HepG2 (cell line): ENCODE measurements around the gene NLGN2. TPM values are rescaled to one million over a fixed set of nuclear protein-coding genes. Genes with fewer than 3 reads are reported as not detected.

Experiments used
- ARNT2 ChIP-seq: sonication (generic); formaldehyde crosslinking; IDR thresholded peaks from 2 replicates; pipeline ENCODE4 v1.8.0; 2022; ENCODE audit warnings: mild to moderate bottlenecking, low read depth, missing genetic modification reagents, moderate library complexity
- CBX2 ChIP-seq, 2 experiments: fragments of 200-600 bp in 1 of 2; sonication (generic); formaldehyde crosslinking in 1 of 2; IDR thresholded peaks; 2 replicates each; pipeline versions ENCODE4 v1.7.0 to v1.8.1; 2018 to 2022; ENCODE audit warnings: low read depth in 2 of 2, low read length in 1 of 2, mild to moderate bottlenecking in 1 of 2, missing genetic modification reagents in 1 of 2
- KLF6 ChIP-seq: IDR thresholded peaks from 2 replicates; pipeline ENCODE4 v1.8.0; 2016; ENCODE audit warnings: missing biosample characterization, missing genetic modification reagents
- MED1 ChIP-seq: sonication (generic); formaldehyde crosslinking; IDR thresholded peaks from 2 replicates; pipeline ENCODE4 v1.4.0; 2020; ENCODE audit warnings: missing genetic modification reagents
- MXI1 ChIP-seq: IDR thresholded peaks from 3 replicates; pipeline ENCODE4 v1.6.1; 2012; ENCODE audit warnings: low read depth, low read length, inconsistent platforms, borderline replicate concordance
- SALL1 ChIP-seq: sonication (generic); formaldehyde crosslinking; IDR thresholded peaks from 2 replicates; pipeline ENCODE4 v1.8.0; 2022; ENCODE audit warnings: mild to moderate bottlenecking, missing genetic modification reagents
- STAG1 ChIP-seq: sonication (generic); formaldehyde crosslinking; IDR thresholded peaks from 2 replicates; pipeline ENCODE4 v1.4.0; 2020; ENCODE audit warnings: missing genetic modification reagents
- ZBTB38 ChIP-seq: sonication (generic); formaldehyde crosslinking; IDR thresholded peaks from 2 replicates; pipeline ENCODE4 v1.5.1; 2020; ENCODE audit warnings: mild to moderate bottlenecking, missing genetic modification reagents
- ZFY ChIP-seq: sonication (generic); formaldehyde crosslinking; IDR thresholded peaks from 2 replicates; pipeline ENCODE4 v1.4.0; 2020; ENCODE audit warnings: missing genetic modification reagents
- ZNF724P ChIP-seq: sonication (generic); formaldehyde crosslinking; IDR thresholded peaks from 2 replicates; pipeline ENCODE4 v1.8.0; 2022; ENCODE audit warnings: missing genetic modification reagents, borderline replicate concordance
- ZSCAN12 ChIP-seq: sonication (generic); formaldehyde crosslinking; IDR thresholded peaks from 2 replicates; pipeline ENCODE4 v1.9.0; 2021; ENCODE audit warnings: mild to moderate bottlenecking, missing genetic modification reagents
- polyA plus RNA-seq, 8 experiments: library from polyadenylated mRNA; depleted of rRNA in 3 of 8; stranded (reverse) in 7 of 8; unstranded in 1 of 8; fragments of >200 nt; fragmentation: Illumina TruSeq in 4 of 8; extraction: Trizol in 4 of 8; gene quantifications; 2 replicates each; pipeline versions ENCODE4 v1.2.1 to v1.2.3, GENCODE V29; 2011 to 2016; ENCODE audit warnings: low read depth in 4 of 8, missing spikeins in 1 of 8, mixed read lengths in 1 of 8; ENCODE audit not compliant: insufficient read depth in 1 of 8
- total RNA-seq, 5 experiments: library from RNA; depleted of rRNA; stranded (reverse); fragments of >200 nt; fragmentation: Illumina TruSeq; extraction: Trizol; gene quantifications; 2 replicates each; pipeline ENCODE4 v1.2.3, GENCODE V29; 2016; ENCODE audit warnings: low read depth in 1 of 5
- TF ChIP-seq, protein P1 (sequence below): sonication (generic); formaldehyde crosslinking; IDR thresholded peaks from 2 replicates; pipeline ENCODE4 v1.5.0; 2020; ENCODE audit warnings: mild to moderate bottlenecking, missing genetic modification reagents
- TF ChIP-seq, protein P2 (sequence below): sonication (generic); formaldehyde crosslinking; IDR thresholded peaks from 2 replicates; pipeline ENCODE4 v1.4.0; 2020; ENCODE audit warnings: missing genetic modification reagents
- TF ChIP-seq, protein P3 (sequence below): sonication (generic); formaldehyde crosslinking; IDR thresholded peaks from 2 replicates; pipeline ENCODE4 v1.4.0; 2020; ENCODE audit warnings: low read depth, mild to moderate bottlenecking, missing genetic modification reagents
- TF ChIP-seq, protein P4 (sequence below): IDR thresholded peaks from 2 replicates; pipeline ENCODE4 v1.6.1; 2016
- TF ChIP-seq, protein P5 (sequence below): IDR thresholded peaks from 2 replicates; pipeline ENCODE4 v1.4.0; 2020; ENCODE audit warnings: mild to moderate bottlenecking, missing genetic modification reagents

NLGN2 gene
- total and polyA plus RNA-seq, 2 of the 13 experiments (the other 11 are each of a cell fraction or from before 2014, with no cell fraction given): 1.9 to 11.0 TPM

DNA sequence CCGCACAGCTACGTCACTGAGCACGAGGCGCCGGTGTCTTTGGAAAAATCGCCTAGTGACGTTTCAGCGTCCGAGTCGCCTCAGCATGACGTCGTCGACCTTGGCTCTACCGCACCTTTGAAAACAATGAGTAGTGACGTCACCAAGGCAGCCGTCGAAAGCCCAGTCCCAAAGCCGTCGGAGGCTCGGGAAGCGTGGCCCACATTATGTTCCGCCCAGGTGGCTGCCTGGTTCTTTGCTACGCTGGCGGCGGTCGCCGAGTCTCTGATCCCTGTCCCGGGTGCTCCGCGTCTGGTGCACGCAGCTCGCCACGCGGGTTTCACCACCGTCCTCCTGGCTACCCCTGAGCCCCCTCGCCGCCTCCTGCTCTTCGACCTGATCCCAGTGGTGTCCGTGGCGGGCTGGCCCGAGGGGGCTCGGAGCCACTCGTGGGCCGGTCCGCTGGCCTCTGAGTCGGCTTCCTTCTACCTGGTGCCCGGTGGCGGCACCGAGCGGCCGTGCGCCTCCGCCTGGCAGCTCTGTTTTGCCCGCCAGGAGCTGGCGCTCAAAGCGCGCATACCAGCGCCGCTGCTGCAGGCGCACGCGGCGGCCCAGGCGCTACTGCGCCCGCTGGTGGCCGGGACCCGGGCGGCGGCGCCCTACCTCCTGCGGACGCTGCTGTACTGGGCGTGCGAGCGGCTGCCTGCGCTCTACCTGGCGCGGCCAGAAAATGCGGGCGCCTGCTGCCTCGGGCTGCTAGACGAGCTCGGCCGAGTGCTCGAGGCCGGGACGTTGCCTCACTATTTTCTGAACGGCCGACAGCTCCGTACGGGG lies 29.1 kb downstream of the NLGN2 start (continued):
- TF ChIP-seq, protein P1, sequence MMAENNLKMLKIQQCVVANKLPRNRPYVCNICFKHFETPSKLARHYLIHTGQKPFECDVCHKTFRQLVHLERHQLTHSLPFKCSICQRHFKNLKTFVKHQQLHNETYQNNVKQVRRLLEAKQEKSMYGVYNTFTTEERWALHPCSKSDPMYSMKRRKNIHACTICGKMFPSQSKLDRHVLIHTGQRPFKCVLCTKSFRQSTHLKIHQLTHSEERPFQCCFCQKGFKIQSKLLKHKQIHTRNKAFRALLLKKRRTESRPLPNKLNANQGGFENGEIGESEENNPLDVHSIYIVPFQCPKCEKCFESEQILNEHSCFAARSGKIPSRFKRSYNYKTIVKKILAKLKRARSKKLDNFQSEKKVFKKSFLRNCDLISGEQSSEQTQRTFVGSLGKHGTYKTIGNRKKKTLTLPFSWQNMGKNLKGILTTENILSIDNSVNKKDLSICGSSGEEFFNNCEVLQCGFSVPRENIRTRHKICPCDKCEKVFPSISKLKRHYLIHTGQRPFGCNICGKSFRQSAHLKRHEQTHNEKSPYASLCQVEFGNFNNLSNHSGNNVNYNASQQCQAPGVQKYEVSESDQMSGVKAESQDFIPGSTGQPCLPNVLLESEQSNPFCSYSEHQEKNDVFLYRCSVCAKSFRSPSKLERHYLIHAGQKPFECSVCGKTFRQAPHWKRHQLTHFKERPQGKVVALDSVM (CRISPR knock-in tag): peak; percentile 50; the same call in 1 of the 2 replicates
- TF ChIP-seq KLF6 (CRISPR knock-in tag): 0 out of 2 replicates have a peak, but pooled peaks have one; percentile 26
- TF ChIP-seq MED1 (CRISPR knock-in tag): peak; percentile 33; the same call in 1 of the 2 replicates
- 0 out of 2 replicates have a peak, but pooled peaks have one; percentile 25 for TF ChIP-seq ZFY
- peak; percentile 58; the same call in 1 of the 3 replicates for TF ChIP-seq MXI1
- TF ChIP-seq, protein P2, sequence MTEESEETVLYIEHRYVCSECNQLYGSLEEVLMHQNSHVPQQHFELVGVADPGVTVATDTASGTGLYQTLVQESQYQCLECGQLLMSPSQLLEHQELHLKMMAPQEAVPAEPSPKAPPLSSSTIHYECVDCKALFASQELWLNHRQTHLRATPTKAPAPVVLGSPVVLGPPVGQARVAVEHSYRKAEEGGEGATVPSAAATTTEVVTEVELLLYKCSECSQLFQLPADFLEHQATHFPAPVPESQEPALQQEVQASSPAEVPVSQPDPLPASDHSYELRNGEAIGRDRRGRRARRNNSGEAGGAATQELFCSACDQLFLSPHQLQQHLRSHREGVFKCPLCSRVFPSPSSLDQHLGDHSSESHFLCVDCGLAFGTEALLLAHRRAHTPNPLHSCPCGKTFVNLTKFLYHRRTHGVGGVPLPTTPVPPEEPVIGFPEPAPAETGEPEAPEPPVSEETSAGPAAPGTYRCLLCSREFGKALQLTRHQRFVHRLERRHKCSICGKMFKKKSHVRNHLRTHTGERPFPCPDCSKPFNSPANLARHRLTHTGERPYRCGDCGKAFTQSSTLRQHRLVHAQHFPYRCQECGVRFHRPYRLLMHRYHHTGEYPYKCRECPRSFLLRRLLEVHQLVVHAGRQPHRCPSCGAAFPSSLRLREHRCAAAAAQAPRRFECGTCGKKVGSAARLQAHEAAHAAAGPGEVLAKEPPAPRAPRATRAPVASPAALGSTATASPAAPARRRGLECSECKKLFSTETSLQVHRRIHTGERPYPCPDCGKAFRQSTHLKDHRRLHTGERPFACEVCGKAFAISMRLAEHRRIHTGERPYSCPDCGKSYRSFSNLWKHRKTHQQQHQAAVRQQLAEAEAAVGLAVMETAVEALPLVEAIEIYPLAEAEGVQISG: 0 out of 2 replicates have a peak, but pooled peaks have one; percentile 25
- TF ChIP-seq, protein P3, sequence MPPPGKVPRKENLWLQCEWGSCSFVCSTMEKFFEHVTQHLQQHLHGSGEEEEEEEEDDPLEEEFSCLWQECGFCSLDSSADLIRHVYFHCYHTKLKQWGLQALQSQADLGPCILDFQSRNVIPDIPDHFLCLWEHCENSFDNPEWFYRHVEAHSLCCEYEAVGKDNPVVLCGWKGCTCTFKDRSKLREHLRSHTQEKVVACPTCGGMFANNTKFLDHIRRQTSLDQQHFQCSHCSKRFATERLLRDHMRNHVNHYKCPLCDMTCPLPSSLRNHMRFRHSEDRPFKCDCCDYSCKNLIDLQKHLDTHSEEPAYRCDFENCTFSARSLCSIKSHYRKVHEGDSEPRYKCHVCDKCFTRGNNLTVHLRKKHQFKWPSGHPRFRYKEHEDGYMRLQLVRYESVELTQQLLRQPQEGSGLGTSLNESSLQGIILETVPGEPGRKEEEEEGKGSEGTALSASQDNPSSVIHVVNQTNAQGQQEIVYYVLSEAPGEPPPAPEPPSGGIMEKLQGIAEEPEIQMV (CRISPR knock-in tag): peak; percentile 76
- TF ChIP-seq, protein P4, sequence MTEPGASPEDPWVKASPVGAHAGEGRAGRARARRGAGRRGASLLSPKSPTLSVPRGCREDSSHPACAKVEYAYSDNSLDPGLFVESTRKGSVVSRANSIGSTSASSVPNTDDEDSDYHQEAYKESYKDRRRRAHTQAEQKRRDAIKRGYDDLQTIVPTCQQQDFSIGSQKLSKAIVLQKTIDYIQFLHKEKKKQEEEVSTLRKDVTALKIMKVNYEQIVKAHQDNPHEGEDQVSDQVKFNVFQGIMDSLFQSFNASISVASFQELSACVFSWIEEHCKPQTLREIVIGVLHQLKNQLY (CRISPR knock-in tag): 0 out of 2 replicates have a peak, but pooled peaks have one; percentile 12
- TF ChIP-seq, protein P5, sequence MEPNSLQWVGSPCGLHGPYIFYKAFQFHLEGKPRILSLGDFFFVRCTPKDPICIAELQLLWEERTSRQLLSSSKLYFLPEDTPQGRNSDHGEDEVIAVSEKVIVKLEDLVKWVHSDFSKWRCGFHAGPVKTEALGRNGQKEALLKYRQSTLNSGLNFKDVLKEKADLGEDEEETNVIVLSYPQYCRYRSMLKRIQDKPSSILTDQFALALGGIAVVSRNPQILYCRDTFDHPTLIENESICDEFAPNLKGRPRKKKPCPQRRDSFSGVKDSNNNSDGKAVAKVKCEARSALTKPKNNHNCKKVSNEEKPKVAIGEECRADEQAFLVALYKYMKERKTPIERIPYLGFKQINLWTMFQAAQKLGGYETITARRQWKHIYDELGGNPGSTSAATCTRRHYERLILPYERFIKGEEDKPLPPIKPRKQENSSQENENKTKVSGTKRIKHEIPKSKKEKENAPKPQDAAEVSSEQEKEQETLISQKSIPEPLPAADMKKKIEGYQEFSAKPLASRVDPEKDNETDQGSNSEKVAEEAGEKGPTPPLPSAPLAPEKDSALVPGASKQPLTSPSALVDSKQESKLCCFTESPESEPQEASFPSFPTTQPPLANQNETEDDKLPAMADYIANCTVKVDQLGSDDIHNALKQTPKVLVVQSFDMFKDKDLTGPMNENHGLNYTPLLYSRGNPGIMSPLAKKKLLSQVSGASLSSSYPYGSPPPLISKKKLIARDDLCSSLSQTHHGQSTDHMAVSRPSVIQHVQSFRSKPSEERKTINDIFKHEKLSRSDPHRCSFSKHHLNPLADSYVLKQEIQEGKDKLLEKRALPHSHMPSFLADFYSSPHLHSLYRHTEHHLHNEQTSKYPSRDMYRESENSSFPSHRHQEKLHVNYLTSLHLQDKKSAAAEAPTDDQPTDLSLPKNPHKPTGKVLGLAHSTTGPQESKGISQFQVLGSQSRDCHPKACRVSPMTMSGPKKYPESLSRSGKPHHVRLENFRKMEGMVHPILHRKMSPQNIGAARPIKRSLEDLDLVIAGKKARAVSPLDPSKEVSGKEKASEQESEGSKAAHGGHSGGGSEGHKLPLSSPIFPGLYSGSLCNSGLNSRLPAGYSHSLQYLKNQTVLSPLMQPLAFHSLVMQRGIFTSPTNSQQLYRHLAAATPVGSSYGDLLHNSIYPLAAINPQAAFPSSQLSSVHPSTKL (CRISPR knock-in tag): no peak
- TF ChIP-seq CBX2 (IDR thresholded peaks at IDR 0.05; ENCODE audit: low read depth, low read length): no peak
- no peak for TF ChIP-seq CBX2 (CRISPR knock-in tag; IDR thresholded peaks at IDR 0.05; ENCODE audit: low read depth)
- 0 out of 2 replicates have a peak, but pooled peaks have one; percentile 32 for TF ChIP-seq ARNT2 (CRISPR knock-in tag)
- TF ChIP-seq ZBTB38 (CRISPR knock-in tag): peak; percentile 34
- 0 out of 2 replicates have a peak, but pooled peaks have one; percentile 29 for TF ChIP-seq ZNF724P (CRISPR knock-in tag)
- TF ChIP-seq SALL1 (CRISPR knock-in tag): 0 out of 2 replicates have a peak, but pooled peaks have one; percentile 50
- peak; percentile 74 for TF ChIP-seq STAG1 (CRISPR knock-in tag)
- TF ChIP-seq ZSCAN12 (CRISPR knock-in tag): 0 out of 2 replicates have a peak, but pooled peaks have one; percentile 54
